RPMI8226 (cell line): ENCODE results near the gene AXIN1.
"Not testable (repeated sequence)": the region's sequence is repeated elsewhere in the genome, so short reads cannot be mapped to it uniquely, and the experiment has no call there.

Experiments used
- DNase-seq: peaks from one replicate; pipeline ENCODE4 v3.0.0-alpha.2; 2015

The AXIN1 gene

DNA sequence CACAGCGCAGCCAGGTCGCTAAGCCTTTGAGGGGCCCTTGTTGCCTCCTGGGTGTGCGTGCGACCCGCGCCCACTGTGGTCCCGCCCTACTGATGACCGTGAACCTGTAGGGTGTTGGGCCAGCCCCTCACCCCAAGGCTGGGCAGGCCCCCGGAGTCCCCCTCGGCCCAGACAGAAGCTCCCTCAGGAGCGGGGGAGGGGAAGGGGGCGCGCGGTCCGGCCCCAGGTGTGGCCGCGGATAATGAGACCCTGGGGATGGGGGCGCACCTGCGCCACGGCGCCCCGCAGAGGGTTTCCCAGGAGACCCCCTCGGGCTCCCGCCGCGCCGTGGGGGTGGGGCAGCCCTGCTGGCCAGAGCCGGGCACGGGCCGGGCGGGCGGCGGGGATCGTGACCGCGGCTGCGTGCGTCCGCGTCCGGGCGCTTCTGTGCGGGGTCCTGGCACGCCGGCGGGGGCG lies 72.5 kb downstream of the AXIN1 start:
- DNase-seq = no peak

DNA sequence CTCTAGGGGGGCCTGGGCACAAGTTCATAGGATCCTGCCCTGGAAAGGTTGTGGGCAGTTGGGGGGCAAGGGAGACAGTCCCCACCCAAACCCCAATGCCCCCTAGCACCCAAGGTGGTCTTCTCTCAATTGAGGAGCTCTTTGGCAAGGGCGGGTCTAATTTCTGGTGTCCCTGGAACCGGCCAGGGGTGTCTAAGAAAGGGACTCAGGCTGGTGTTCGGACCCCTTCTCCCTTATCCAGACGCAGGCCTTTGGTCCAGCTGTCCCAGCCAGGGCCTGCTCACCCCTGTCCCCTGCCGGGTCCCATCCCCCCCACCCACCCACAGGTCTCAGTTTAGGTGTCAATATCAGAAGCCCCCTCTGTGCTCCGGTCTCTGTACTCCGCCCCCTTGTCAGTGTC lies 73.0 kb downstream of the AXIN1 start:
- no peak for DNase-seq

DNA sequence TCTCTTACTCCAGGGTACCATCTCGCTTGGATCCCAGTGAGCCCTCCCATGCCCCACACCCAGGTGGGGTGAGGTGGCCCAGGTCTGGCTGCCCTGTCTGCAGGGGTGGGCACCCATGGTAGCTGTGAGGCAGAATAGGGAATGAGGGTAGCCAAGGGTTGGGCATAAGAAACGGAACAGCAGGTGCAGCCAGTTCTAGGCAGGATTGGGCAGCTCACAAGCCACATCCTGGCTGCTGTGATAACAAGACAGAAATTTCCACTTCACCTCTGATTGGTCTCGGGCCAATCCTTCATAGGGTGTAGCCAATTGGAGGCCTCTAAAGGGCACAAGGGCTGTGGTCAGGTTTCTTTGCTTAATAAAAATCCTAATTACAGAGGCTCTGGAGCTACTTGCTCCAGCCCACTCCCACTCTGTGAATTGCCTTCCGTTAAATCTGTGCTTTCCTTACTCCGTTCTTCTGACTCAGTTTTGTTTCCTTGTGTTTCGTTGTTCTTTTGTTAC lies 73.6 kb downstream of the AXIN1 start:
- DNase-seq = peak; percentile 85

DNA sequence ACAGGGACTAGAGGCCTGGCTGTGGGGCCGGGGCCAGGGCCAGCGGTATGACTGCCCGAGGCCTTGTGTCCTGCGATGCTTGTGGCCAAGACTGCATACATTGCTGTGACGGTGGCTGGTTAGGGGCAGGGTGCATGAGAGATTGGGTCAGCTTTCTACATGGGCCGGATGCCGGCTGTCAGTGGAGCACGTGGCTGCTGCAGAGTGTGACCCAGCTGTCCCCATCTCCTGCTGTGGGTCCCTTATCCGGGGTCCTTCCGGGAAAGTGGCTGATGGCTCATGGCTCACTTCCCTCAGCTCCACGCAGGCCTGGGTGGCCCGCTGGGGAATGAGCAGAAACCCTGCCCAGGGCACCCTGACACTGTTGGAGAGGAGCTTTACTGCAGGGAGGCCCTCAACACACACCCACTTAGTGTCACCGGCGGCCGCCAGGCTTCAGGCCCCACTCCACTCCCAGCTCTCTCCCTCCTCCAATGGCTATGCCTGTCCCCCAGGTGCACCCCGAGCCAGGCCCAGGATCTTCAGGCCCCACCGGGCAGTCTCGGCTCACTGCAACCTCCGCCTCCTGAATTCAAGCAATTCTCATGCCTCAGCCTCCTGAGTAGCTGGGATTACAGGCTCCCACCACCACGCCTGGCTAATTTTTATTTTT lies 76.0 kb downstream of the AXIN1 start:
- no peak for DNase-seq

DNA sequence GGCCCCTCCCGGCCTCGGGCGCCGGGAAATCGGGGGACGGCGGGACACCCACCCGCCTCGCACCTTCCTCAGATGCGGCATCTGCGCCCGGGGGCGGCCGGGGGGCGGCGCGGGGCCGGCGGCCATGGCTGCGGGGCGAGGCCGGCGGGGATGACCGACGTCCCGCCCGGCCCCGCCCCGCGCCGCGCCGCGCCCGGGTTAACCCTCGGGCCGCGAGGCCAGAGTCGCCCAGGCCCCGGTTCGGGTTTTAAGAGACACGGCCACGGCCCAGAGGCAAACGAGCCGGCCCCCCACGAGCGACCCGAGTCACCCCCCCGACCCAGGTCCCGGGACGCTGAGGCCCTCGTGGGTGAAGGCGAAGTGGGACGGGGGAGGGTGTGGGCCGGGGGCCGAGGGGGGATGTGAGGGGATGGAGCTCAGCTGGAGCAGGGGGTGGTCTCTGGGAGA lies 76.7 kb downstream of the AXIN1 start, which contains the start of gene RGS11:
Gene RGS11, minus strand, starts transcription at position 159 of the 447 bp plus-strand sequence. Its CDS starts 33 bp downstream, at position 126.
- no peak for DNase-seq

DNA sequence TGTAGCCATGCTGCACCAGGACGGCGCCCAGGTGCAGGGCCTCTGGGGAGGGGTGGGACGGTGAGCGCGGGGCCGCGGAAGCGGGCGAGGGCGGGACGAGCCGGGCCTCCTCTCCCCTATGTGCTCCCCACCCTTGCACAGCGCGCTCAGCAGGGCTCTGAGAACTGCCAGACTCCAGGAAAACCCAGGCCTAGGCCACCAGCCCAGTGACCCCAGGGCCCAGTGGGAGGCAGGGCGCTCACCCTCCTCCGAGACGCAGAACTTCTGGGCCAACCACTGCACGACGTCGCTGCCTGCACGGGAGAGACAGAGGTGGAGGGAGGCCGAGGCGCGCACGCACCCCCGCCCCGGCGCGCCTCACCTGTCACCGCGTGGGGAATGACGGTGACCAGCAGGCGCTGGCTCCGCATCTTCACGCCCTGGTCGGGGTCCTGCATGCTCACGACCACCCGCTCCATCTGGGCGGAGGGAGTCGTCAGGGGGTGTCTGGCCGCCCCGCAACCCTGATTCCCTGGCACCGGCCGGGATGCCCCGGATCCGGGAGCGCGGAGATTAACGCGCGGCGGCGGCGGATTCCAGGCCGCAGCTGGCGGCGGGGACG lies 77.4 kb downstream of the AXIN1 start:
- DNase-seq = peak; percentile 41

DNA sequence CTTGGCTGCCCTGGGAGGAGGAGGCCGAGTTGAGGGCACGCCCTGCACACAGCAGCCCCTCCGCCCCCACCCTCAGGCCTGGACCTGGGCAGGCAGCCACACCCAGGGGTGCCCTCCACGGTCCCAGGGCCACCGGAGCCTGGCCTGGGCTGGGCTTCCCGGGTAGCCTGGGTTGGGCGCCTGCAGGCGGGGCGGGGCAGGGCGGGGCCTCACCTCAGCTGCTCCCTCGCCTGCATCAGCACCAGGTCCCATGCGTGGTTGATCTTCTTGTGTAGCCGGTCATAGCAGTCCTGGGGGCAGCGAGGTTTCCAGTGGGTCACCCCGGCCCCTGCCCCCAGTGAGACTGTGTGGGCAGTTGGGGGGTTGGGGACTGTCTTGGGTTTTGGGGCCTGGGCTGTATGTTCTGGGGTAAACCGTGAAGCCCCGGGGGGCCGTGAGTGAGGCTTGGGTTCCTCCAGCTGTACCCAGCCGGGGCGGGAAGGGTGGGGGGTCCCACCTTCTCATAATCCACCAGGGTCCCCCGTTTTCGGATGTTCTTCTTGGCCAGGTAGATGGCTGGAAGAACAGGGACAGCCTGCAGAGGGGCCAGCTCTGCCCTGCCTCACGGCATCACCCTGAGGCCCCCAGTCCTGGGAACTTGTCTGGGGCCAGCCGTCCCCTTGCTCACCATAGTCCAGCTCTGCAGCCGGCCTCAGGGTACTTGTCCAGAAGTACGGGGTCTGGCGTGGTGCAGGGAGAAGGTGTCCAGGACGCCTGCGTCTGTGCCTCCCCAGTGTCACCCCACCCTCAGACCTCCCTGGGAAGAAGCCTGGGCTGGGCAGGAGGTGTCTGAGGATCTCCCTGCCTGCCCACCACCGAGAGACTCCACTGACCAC lies 78.7 kb downstream of the AXIN1 start:
- DNase-seq = peak; percentile 70

DNA sequence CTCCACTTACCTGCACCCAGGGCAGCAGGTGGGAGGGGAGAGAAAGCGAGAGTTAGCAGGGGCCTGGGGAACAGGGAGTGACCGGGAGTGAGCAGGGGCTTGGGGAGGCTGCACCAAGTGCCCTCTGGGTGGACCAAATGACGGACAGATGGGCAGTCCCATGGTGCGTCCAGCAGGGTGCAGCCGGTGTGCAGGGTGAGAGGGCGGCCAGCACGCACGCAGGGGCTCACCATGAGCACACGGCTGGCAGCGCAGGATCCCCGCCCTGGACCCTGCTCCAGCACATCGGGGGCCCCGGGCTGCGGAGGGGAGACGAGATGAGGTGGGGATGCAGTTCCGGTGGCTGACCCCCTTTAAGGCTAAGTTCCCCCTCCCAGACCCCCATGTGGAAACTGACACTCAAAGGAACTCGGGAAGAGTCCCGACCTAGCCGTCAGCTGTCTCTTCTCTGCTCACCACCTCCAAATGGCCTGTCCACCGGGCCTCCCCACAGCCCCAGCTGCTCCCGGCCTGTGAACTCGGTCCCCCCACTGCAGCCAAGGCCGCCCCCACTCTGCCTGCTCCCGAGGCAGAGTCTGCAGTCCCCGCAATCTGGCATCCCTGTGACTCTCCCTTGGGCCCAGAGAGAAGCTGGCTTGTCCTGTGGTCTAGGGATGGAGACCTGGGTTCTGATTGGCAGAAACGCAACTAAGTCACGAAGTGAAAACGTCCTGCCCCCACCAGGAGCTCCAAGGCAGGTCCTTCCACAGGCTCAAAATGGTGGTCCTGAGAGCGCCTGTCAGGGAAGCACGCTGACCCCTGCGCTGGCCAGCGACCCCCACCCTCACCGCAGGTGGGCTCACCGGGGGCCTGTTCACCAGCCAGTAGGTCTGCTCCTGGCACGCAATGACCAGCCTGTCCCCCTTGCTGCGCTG lies 79.6 kb downstream of the AXIN1 start:
- DNase-seq = no peak

DNA sequence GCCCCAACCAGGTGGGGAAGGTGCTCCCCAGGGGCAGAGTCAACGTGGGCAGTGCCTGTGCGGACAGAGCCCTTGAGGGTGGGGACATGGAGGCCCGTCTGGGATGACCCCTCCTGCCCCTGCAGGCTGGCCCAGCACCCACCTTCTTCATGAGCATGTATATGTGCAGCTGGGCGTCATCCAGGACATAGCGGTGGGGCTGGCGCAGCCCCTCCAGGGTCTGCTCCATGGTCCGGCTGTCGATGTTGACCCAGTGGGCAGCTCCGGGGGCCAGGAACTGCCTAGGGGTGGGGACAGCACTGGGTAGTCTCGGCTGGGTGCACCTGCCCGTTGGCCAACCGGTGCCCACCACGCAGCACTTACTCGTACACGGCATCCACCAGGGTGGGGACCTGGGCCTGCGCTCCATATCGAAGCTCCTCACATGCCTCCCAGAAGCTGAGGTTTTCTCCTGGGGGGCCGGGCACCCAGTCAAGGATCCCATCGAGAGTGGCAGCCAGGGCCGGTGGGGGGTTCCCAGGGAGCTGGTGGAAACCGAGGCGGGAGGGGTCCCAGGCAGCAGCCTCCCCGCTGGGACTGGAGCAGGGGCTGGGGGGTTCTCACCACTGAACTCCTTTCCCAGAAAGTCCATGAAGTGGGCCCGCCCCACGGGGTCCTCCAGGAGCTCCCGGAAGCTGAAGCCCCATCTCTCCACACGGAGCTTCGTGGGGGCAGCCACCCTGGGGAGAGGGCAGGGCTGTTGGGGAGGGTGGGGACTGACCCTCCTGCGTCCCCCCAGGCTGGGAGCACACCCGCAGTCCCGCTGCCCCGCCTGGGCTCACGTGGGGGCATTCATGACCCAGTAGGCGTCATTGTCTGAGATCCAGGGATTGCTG lies 81.9 kb downstream of the AXIN1 start:
- DNase-seq = no peak

DNA sequence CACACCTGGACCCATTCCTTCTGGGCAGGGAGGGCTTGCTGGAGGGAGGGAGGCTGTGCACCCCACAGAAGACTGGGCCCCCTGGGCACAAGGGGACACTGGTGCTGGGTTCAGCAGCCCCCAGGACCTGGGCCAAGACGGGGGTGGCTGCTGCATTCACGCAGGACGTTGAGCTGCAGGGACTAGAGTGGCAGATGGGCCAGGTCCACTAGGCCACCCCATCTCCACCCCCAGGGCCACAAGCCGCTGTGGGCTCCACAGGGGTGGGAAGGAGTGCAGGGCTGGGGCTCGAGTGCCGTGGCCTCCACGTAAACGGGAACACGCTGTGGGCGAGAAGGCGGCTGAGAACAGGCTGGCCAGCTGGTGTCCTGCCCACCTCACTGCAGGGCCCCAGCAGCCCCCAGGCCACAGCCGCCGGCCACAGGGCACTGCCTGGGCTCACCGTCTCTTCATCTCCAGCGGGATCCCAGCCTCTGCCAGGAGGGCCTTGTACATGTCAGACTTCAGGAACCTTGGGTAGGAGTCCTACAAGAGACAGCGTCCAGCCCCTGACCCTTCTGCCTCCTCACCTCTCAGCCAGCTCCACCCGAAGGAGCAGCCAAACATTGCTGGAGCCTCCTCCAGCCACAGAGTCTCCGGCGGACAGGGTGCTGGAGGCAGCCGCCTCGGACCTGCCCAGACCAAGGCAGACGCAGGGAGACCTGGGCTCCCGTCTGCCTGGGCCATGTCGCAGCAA lies 83.3 kb downstream of the AXIN1 start:
- no peak for DNase-seq

DNA sequence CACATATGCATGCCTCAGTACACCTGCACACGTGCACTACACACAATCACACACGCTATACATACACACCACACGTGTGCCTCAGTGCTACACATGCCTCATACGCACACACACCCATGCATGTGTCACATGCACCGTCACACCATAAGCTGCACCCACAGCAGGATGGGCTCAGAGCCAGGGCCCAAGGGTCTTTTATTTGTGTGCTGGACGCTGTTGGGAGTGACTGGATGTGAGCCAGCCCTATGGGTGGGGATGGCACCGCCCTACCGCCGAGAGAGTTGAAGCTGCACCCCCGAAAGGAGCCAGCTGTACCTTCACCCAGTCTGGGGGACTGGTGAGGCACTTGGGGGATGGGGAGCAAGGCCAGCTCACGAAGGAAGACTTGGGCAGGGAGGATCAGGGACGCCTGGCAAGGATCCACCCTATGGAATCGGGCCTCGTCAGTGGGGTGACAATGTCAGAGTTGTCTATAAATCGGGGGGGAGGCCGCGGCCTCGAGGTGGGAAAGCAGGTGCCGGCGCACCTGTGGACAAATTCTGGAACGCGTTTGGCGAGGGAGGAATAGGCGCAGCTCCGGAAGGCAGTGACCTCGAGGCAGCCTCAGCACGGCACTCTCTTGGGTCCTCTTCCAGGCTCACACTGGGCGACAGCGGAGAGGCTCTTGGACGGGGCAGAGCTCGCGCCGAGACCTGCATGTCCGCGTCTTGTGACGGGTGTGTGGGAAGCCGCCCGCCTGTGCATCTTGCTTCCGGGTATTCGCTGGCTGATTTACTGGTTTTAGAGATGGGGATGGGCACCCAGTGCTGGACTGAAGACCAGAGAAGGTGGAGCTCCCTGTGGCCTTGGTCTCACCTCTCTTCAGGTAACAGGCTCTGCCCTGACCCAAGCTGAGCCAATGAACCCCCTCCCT lies 84.1 kb downstream of the AXIN1 start:
- DNase-seq = no peak

DNA sequence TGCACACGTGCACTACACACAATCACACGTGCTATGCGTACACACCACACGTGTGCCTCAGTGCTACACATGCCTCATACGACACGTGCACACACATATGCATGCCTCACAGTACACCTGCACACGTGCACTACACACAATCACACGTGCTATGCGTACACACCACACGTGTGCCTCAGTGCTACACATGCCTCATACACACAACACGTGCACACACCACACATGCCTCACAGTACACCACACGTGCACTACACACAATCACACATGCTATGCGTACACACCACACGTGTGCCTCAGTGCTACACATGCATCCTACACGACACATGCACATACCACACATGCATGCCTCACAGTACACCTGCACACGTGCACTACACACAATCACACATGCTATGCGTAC lies 85.0 kb downstream of the AXIN1 start:
- not testable (repeated sequence) for DNase-seq

DNA sequence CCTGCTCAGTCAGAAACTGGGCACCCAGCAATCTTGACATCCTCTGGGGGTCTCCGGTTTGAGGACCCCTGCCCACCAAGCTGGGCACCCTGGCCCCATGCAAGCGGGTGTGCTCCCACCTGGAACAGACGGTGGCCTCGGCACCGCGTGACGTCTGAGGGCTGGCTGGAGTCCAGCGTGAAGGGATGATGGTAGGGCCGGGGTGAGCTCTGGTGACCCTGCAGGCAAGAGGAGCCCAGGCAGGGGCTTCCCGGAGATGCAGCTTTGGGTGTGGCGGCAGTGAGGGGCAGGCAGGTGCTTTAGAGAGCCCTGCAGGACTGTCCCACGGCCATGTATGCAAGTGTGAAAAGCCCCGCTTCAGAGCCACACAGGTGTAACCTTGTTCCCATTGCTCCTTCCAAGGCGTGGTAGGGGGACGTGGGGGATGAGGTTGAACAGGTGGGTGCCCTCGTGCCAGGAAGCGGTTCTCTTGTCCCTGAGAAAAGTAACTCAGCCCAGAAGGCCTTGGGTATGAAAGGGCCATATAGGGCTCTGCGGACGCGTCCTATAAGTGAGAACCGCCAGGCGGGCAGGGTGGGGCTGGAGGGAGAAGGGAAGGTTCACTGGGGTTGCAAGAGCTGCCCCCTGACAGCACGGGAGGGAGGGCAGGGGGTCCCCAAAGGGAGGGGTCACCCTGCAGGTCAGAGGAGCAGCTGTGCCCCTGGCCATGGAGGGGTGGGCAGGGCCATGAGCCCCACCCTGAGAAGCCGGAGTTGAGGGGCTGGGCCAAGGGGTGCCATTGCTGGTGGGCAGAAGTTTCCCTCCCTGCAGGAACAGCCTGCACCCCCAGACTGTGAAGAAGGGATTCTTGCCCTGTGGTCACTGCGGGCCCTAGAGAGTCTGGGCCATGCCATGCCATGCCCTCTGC lies 86.0 kb downstream of the AXIN1 start:
- no peak for DNase-seq

DNA sequence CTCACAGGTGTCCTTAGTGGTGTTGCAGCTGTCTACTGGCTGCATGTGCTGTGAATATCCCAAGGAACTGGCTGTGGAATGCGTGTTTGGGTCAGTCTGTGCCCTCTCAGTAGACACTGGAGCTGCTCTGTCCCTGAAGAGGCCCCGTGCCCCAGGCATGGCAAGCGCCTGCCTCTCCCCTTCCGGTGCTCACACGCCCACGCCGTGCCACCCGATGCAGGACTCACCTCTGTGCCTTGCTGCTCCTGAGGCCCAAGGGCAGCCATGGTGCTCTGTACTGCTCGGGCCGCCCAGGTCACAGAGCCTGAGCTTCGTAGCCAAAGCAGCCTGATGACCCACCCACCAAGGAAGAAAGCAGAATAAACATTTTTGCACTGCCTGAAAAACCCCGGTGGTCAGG lies 86.8 kb downstream of the AXIN1 start:
- DNase-seq = no peak

DNA sequence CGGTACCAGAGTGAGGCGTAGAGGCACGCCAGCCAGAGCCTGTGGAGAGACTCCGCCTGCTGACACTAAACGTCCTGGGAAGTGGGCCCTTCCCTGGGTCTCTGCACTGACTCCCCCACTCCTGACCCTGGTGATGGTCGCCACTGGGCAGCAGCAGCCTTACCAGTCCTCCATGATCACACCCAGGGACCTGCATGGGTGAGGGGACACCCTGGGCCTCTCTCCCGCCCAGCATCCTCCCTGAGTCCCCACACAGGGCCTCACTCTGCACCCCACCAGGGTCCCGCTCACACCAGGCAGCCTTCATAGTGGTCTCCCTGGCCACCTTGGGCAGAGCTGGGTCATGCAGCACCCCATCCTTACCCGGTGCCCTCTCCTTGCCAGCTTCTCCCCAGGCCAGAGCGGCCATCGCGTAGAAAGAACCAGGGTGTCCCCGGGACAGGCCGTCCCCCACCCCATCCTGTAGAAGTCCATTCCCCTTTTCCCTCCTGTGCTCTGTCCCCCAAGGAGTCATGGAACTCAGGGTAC lies 87.5 kb downstream of the AXIN1 start:
- DNase-seq = no peak

DNA sequence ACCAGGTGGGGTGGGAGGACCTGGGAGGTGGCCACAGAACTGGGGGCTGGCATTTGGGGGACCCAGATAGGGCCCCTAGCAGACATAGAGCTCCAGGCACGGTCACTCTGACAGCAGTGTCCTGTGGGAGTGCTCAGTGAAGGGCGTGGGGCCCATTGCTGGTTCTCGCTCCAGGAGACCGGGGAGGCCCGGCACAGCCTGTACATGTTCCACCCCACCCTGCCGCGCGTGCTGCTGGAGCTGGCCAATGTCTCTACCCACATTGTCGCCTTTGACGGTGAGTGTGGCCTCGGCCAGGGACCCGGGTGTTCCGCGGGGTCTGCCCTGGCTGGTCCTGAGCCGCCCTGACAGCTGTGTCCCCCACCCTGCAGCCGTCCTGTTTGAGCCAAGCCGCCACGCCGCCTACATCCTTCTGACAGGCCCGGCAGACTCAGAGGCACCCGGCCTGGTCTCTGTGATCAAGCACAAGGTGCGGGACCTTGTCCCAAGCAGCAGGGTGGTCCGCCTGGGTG lies 88.0 kb downstream of the AXIN1 start:
- DNase-seq = no peak

DNA sequence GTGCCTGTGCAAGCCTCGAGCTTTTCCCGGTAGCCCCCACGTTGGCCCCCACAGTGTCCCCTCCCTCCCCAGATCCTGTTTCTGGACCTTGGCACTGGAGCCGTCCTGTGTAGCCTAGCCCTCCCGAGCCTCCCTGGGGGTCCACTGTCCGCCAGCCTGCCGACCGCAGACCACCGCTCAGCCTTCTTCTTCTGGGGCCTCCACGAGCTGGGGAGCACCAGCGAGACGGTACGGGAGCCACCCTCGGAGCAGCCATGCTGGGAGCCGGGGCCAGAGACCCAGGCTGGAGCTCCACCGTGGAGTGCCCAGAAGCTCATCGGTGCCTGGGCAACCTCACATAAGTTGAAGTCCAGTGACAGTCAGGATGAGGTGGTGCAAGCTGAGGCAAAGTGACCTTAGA lies 88.6 kb downstream of the AXIN1 start:
- no peak for DNase-seq
